Cardiac muscle cell (in vitro differentiated cells and primary cell): ENCODE data around the gene TNF. TPM values are rescaled to one million over a fixed set of nuclear protein-coding genes. Genes with fewer than 3 reads are reported as not detected.

ENCODE experiments used
- DNase-seq, 2 donors: peaks; one replicate each; pipeline versions ENCODE4 v3.0.0 to v3.0.0-alpha.2; 2010 to 2017; ENCODE audit warnings: low read depth in 1 of 2, low spot score in 1 of 2
- H3K27ac ChIP-seq: fragments of 200-600 bp; sonication (generic); 2 replicates; pipeline ENCODE4 v1.5.1; 2016
- H3K27me3 ChIP-seq: fragments of 200-600 bp; sonication (generic); 2 replicates; pipeline ENCODE4 v1.6.0; 2016; ENCODE audit warnings: control low read depth
- H3K36me3 ChIP-seq: fragments of 200-600 bp; sonication (generic); 2 replicates; pipeline ENCODE4 v1.5.1; 2016; ENCODE audit warnings: control low read depth
- H3K4me1 ChIP-seq: fragments of 200-600 bp; sonication (generic); 2 replicates; pipeline ENCODE4 v1.8.1; 2017; ENCODE audit warnings: low read depth, mild to moderate bottlenecking, mixed run types
- H3K4me3 ChIP-seq: fragments of 200-600 bp; sonication (generic); 2 replicates; pipeline ENCODE4 v1.5.1; 2016; ENCODE audit warnings: mild to moderate bottlenecking
- H3K9me3 ChIP-seq: fragments of 200-600 bp; sonication (generic); 2 replicates; pipeline ENCODE4 v1.5.1; 2017; ENCODE audit warnings: low read depth, mild to moderate bottlenecking, control low read depth
- polyA plus RNA-seq: library from polyadenylated mRNA; unstranded; fragments of >200 nt; fragmentation: Nextera tagmentation; extraction: Ambion mirVana; gene quantifications from 2 replicates; pipeline ENCODE4 v1.2.1, GENCODE V29; 2016
- total RNA-seq: library from RNA; depleted of rRNA; stranded (reverse); fragments of >200 nt; gene quantifications from 2 replicates; pipeline ENCODE4 v1.2.3, GENCODE V29; 2016
- TF ChIP-seq, protein P1 (sequence below): IDR thresholded peaks from 2 replicates; pipeline ENCODE4 v1.5.1; 2012; ENCODE audit warnings: low read depth, mild to moderate bottlenecking, low read length

TNF gene
- total and polyA plus RNA-seq, 2 experiments from 2014 or later, result not detected

DNA sequence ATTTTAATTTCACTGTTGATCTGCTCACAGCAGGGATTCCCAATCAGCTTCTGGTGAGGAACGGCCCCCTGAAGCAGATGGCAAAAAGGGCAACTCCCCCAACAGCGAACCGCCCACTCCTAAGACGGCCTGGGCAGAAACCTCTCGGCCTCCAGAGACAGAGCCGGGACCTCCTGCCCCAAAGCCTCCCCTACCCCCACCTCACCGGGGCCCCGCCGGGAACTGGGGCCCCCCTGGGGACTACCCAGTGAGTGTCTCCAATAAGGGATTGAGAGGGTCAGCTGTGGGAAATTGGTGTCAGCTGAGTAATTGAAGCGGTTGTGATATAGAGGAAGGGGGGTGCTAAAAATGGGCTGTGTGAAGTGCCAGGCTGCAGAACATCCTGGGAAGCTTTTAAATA is 51.6 kb downstream of the TNF start:
- TF ChIP-seq, protein P1, sequence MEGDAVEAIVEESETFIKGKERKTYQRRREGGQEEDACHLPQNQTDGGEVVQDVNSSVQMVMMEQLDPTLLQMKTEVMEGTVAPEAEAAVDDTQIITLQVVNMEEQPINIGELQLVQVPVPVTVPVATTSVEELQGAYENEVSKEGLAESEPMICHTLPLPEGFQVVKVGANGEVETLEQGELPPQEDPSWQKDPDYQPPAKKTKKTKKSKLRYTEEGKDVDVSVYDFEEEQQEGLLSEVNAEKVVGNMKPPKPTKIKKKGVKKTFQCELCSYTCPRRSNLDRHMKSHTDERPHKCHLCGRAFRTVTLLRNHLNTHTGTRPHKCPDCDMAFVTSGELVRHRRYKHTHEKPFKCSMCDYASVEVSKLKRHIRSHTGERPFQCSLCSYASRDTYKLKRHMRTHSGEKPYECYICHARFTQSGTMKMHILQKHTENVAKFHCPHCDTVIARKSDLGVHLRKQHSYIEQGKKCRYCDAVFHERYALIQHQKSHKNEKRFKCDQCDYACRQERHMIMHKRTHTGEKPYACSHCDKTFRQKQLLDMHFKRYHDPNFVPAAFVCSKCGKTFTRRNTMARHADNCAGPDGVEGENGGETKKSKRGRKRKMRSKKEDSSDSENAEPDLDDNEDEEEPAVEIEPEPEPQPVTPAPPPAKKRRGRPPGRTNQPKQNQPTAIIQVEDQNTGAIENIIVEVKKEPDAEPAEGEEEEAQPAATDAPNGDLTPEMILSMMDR, result no peak
- Histone ChIP-seq H3K27ac (no peak overlapping the region), H3K4me1 (peaks cover 4% of the 10 kb centered on the region), H3K4me3 (no peak overlapping the region), H3K36me3 (peaks cover 85% of the 10 kb centered on the region), H3K27me3 (no peaks in the 10 kb centered on the region), H3K9me3 (no peaks in the 10 kb centered on the region)
- no peak for DNase-seq

DNA sequence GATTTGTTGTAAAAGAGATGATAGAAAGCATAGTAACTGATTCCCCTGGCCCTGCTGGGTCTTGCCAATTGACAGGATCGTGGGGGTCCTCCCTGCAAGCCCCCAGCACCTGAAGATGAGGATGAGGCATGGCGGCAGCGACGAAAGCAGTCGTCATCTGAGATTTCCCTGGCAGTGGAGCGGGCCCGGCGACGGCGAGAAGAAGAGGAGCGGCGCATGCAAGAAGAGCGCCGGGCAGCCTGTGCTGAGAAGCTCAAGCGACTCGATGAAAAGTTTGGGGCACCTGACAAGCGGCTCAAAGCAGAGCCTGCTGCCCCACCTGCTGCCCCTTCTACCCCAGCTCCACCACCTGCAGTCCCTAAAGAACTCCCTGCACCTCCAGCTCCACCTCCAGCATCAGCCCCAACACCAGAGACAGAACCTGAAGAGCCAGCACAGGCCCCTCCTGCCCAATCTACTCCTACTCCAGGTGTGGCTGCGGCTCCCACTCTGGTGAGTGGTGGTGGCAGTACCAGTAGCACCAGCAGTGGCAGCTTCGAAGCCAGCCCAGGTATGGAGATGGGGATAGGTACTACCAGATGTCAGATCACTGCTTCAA is 52.4 kb downstream of the TNF start:
- H3K27ac ChIP-seq, result no peak overlapping the region
- no peak overlapping the region for H3K4me3 ChIP-seq
- no peaks in the 10 kb centered on the region for H3K27me3 ChIP-seq
- no peaks in the 10 kb centered on the region for H3K9me3 ChIP-seq
- H3K36me3 ChIP-seq, result peaks cover 87% of the 10 kb centered on the region
- TF ChIP-seq, protein P1, result no peak
- no peaks in the 10 kb centered on the region for H3K4me1 ChIP-seq
- no peak for DNase-seq

Other genes starting within 250 kb of the TNF start
Only the 30 nearest of the 34 such genes appear.
- 7.7 and 23.7 TPM in 2 replicates for gene HLA-B, start 218.4 kb upstream of the TNF start, total RNA-seq
- gene HLA-B, start 218.4 kb upstream of the TNF start, polyA plus RNA-seq, result 15.6 and 27.2 TPM in 2 replicates
- gene MICA, start 172.0 kb upstream of the TNF start, total RNA-seq, result 7.8 and 15.0 TPM in 2 replicates
- 11.0 and 16.4 TPM in 2 replicates for gene MICA, start 172.0 kb upstream of the TNF start, polyA plus RNA-seq
- 2.2 and 3.6 TPM in 2 replicates for gene MICB, start 77.4 kb upstream of the TNF start, total RNA-seq
- 0.64 and 0.99 TPM in 2 replicates for gene MICB, start 77.4 kb upstream of the TNF start, polyA plus RNA-seq
- gene MCCD1, start 46.6 kb upstream of the TNF start, total RNA-seq, result not detected in 2 replicates
- gene MCCD1, start 46.6 kb upstream of the TNF start, polyA plus RNA-seq, result not detected in 2 replicates
- 371 and 455 TPM in 2 replicates for gene DDX39B, start 33.6 kb upstream of the TNF start, total RNA-seq
- gene DDX39B, start 33.6 kb upstream of the TNF start, polyA plus RNA-seq, result 321 and 373 TPM in 2 replicates
- 21.2 and 28.8 TPM in 2 replicates for gene ATP6V1G2, start 29.0 kb upstream of the TNF start, total RNA-seq
- gene ATP6V1G2, start 29.0 kb upstream of the TNF start, polyA plus RNA-seq, result 32.7 and 40.2 TPM in 2 replicates
- 43.6 and 51.2 TPM in 2 replicates for gene NFKBIL1, start 28.0 kb upstream of the TNF start, total RNA-seq
- 38.4 and 47.1 TPM in 2 replicates for gene NFKBIL1, start 28.0 kb upstream of the TNF start, polyA plus RNA-seq
- not detected in 2 replicates for gene LTA, start 3.3 kb upstream of the TNF start, total RNA-seq
- not detected in 2 replicates for gene LTA, start 3.3 kb upstream of the TNF start, polyA plus RNA-seq
- gene LTB, start 6.9 kb downstream of the TNF start, total RNA-seq, result 0.70 TPM in 1 of 2 replicates, not detected in the other
- gene LTB, start 6.9 kb downstream of the TNF start, polyA plus RNA-seq, result 0.61 and 1.5 TPM in 2 replicates
- gene LST1, start 10.7 kb downstream of the TNF start, total RNA-seq, result 1.7 TPM in 1 of 2 replicates, not detected in the other
- gene LST1, start 10.7 kb downstream of the TNF start, polyA plus RNA-seq, result 1.6 TPM in 1 of 2 replicates, not detected in the other
- not detected in 2 replicates for gene NCR3, start 17.4 kb downstream of the TNF start, total RNA-seq
- not detected in 2 replicates for gene NCR3, start 17.4 kb downstream of the TNF start, polyA plus RNA-seq
- 1.2 TPM in 1 of 2 replicates, not detected in the other for gene AIF1, start 39.7 kb downstream of the TNF start, total RNA-seq
- gene AIF1, start 39.7 kb downstream of the TNF start, polyA plus RNA-seq, result 1.4 and 1.6 TPM in 2 replicates
- 144 and 208 TPM in 2 replicates for gene PRRC2A, start 45.1 kb downstream of the TNF start, total RNA-seq
- gene PRRC2A, start 45.1 kb downstream of the TNF start, polyA plus RNA-seq, result 70.2 and 103 TPM in 2 replicates
- gene BAG6, start 77.1 kb downstream of the TNF start, total RNA-seq, result 494 and 510 TPM in 2 replicates
- 115 TPM in 2 replicates for gene BAG6, start 77.1 kb downstream of the TNF start, polyA plus RNA-seq
- gene APOM, start 80.3 kb downstream of the TNF start, total RNA-seq, result 2.3 and 2.5 TPM in 2 replicates
- 2.5 and 3.5 TPM in 2 replicates for gene APOM, start 80.3 kb downstream of the TNF start, polyA plus RNA-seq
- gene C6orf47, start 85.2 kb downstream of the TNF start, total RNA-seq, result 24.5 and 27.4 TPM in 2 replicates
- 22.0 and 29.2 TPM in 2 replicates for gene C6orf47, start 85.2 kb downstream of the TNF start, polyA plus RNA-seq
- 28.8 and 36.2 TPM in 2 replicates for gene GPANK1, start 89.4 kb downstream of the TNF start, total RNA-seq
- gene GPANK1, start 89.4 kb downstream of the TNF start, polyA plus RNA-seq, result 27.5 and 37.2 TPM in 2 replicates
- gene CSNK2B, start 90.5 kb downstream of the TNF start, total RNA-seq, result 310 and 375 TPM in 2 replicates
- 277 and 280 TPM in 2 replicates for gene CSNK2B, start 90.5 kb downstream of the TNF start, polyA plus RNA-seq
- 3.9 and 6.8 TPM in 2 replicates for gene LY6G5B, start 94.4 kb downstream of the TNF start, total RNA-seq
- gene LY6G5B, start 94.4 kb downstream of the TNF start, polyA plus RNA-seq, result 13.2 and 16.5 TPM in 2 replicates
- 0.54 and 1.2 TPM in 2 replicates for gene LY6G5C, start 105.5 kb downstream of the TNF start, total RNA-seq
- gene LY6G5C, start 105.5 kb downstream of the TNF start, polyA plus RNA-seq, result 5.0 and 9.0 TPM in 2 replicates
- gene ABHD16A, start 127.8 kb downstream of the TNF start, total RNA-seq, result 48.0 and 66.3 TPM in 2 replicates
- gene ABHD16A, start 127.8 kb downstream of the TNF start, polyA plus RNA-seq, result 61.5 and 65.1 TPM in 2 replicates
- gene LY6G6F, start 131.3 kb downstream of the TNF start, total RNA-seq, result not detected in 2 replicates
- not detected in 2 replicates for gene LY6G6F, start 131.3 kb downstream of the TNF start, polyA plus RNA-seq
- not detected in 2 replicates for gene LY6G6D, start 139.8 kb downstream of the TNF start, total RNA-seq
- gene LY6G6D, start 139.8 kb downstream of the TNF start, polyA plus RNA-seq, result not detected in 2 replicates
- not detected in 2 replicates for gene LY6G6C, start 146.2 kb downstream of the TNF start, total RNA-seq
- 0.24 TPM in 1 of 2 replicates, not detected in the other for gene LY6G6C, start 146.2 kb downstream of the TNF start, polyA plus RNA-seq
- not detected in 2 replicates for gene MPIG6B, start 147.8 kb downstream of the TNF start, total RNA-seq
- not detected in 2 replicates for gene MPIG6B, start 147.8 kb downstream of the TNF start, polyA plus RNA-seq
- gene DDAH2, start 153.7 kb downstream of the TNF start, total RNA-seq, result 134 and 138 TPM in 2 replicates
- gene DDAH2, start 153.7 kb downstream of the TNF start, polyA plus RNA-seq, result 154 and 170 TPM in 2 replicates
- 226 and 274 TPM in 2 replicates for gene CLIC1, start 161.0 kb downstream of the TNF start, total RNA-seq
- 318 and 326 TPM in 2 replicates for gene CLIC1, start 161.0 kb downstream of the TNF start, polyA plus RNA-seq
- gene MSH5, start 164.4 kb downstream of the TNF start, total RNA-seq, result 6.6 and 39.4 TPM in 2 replicates
- 7.4 and 16.4 TPM in 2 replicates for gene MSH5, start 164.4 kb downstream of the TNF start, polyA plus RNA-seq
- 3.9 and 11.6 TPM in 2 replicates for gene SAPCD1, start 187.1 kb downstream of the TNF start, total RNA-seq
- 2.1 and 4.2 TPM in 2 replicates for gene SAPCD1, start 187.1 kb downstream of the TNF start, polyA plus RNA-seq
- 16.1 and 24.7 TPM in 2 replicates for gene VWA7, start 201.8 kb downstream of the TNF start, total RNA-seq
- 9.9 and 12.3 TPM in 2 replicates for gene VWA7, start 201.8 kb downstream of the TNF start, polyA plus RNA-seq